HepG2 (cell line): ENCODE measurements around the gene AGBL3. TPM values are rescaled to one million over a fixed set of nuclear protein-coding genes. Genes with fewer than 3 reads are reported as not detected.

ENCODE experiments used
- ARID5B ChIP-seq: IDR thresholded peaks from 2 replicates; pipeline ENCODE4 v1.4.0; 2020; ENCODE audit warnings: mild to moderate bottlenecking, missing genetic modification reagents
- FOSL2 ChIP-seq: sonication (generic); formaldehyde crosslinking; IDR thresholded peaks from 2 replicates; pipeline ENCODE4 v1.4.0; 2020; ENCODE audit warnings: missing genetic modification reagents
- FOXM1 ChIP-seq: sonication (generic); formaldehyde crosslinking; IDR thresholded peaks from 2 replicates; pipeline ENCODE4 v1.5.0; 2020; ENCODE audit warnings: missing genetic modification reagents
- FOXP1 ChIP-seq, 2 experiments: fragments of 450-650 bp in 1 of 2; IDR thresholded peaks; 2 replicates each; pipeline ENCODE4 v1.6.1; 2017 to 2018; ENCODE audit warnings: antibody characterized with exemption in 1 of 2
- HOXD1 ChIP-seq: sonication (generic); formaldehyde crosslinking; IDR thresholded peaks from 2 replicates; pipeline ENCODE4 v1.5.0; 2020; ENCODE audit warnings: missing genetic modification reagents
- KLF12 ChIP-seq: sonication (generic); formaldehyde crosslinking; IDR thresholded peaks from 2 replicates; pipeline ENCODE4 v1.4.0; 2020; ENCODE audit warnings: missing genetic modification reagents, borderline replicate concordance
- KLF16 ChIP-seq, 2 experiments: sonication (generic) in 1 of 2; formaldehyde crosslinking in 1 of 2; IDR thresholded peaks; 2 replicates each; pipeline versions ENCODE4 v1.6.1 to v1.8.0; 2016 to 2023; ENCODE audit warnings: missing genetic modification reagents in 2 of 2, missing compliant biosample characterization in 1 of 2
- MAFK ChIP-seq, 2 experiments: IDR thresholded peaks in 1 of 2; conservative IDR thresholded peaks in 1 of 2; 2 replicates each; pipeline ENCODE4 v1.6.1; 2011; ENCODE audit warnings: improper control_type of control experiment in 2 of 2, low read length in 2 of 2
- MEF2D ChIP-seq: sonication (generic); formaldehyde crosslinking; IDR thresholded peaks from 2 replicates; pipeline ENCODE4 v1.5.1; 2020; ENCODE audit warnings: mild to moderate bottlenecking, missing genetic modification reagents
- NFE2 ChIP-seq: sonication (generic); formaldehyde crosslinking; IDR thresholded peaks from 2 replicates; pipeline ENCODE4 v1.4.0; 2020; ENCODE audit warnings: missing genetic modification reagents
- PPARG ChIP-seq: conservative IDR thresholded peaks from 2 replicates; pipeline ENCODE4 v1.6.1; 2016; ENCODE audit warnings: missing biosample characterization, missing genetic modification reagents
- SOX13 ChIP-seq, 3 experiments: fragments of 450-650 bp in 1 of 3; sonication (generic) in 1 of 3; formaldehyde crosslinking in 1 of 3; IDR thresholded peaks in 2 of 3; conservative IDR thresholded peaks in 1 of 3; 2 replicates each; pipeline versions ENCODE4 v1.5.0 to v1.6.1; 2016 to 2020; ENCODE audit warnings: antibody characterized with exemption in 1 of 3, mild to moderate bottlenecking in 1 of 3, missing compliant biosample characterization in 1 of 3, missing genetic modification reagents in 1 of 3, moderate library complexity in 1 of 3
- TBX2 ChIP-seq: sonication (generic); formaldehyde crosslinking; IDR thresholded peaks from 2 replicates; pipeline ENCODE4 v1.5.0; 2020; ENCODE audit warnings: missing genetic modification reagents, mild to moderate bottlenecking, borderline replicate concordance
- TRAFD1 ChIP-seq: sonication (generic); formaldehyde crosslinking; IDR thresholded peaks from 2 replicates; pipeline ENCODE4 v1.5.1; 2020; ENCODE audit warnings: missing genetic modification reagents, mild to moderate bottlenecking, borderline replicate concordance
- ZNF234 ChIP-seq: sonication (generic); formaldehyde crosslinking; conservative IDR thresholded peaks from 2 replicates; pipeline ENCODE4 v1.5.1; 2020; ENCODE audit warnings: mild to moderate bottlenecking, missing genetic modification reagents
- ZNF30 ChIP-seq: sonication (generic); formaldehyde crosslinking; IDR thresholded peaks from 2 replicates; pipeline ENCODE4 v1.5.0; 2020; ENCODE audit warnings: mild to moderate bottlenecking, missing genetic modification reagents
- ZNF382 ChIP-seq: sonication (generic); formaldehyde crosslinking; IDR thresholded peaks from 2 replicates; pipeline ENCODE4 v1.5.0; 2020; ENCODE audit warnings: missing genetic modification reagents, mild to moderate bottlenecking, borderline replicate concordance
- ZNF496 ChIP-seq: sonication (generic); formaldehyde crosslinking; IDR thresholded peaks from 2 replicates; pipeline ENCODE4 v1.8.1; 2023; ENCODE audit warnings: mild to moderate bottlenecking, moderate library complexity, missing genetic modification reagents; ENCODE audit not compliant: insufficient replicate concordance
- ZNF563 ChIP-seq: sonication (generic); formaldehyde crosslinking; IDR thresholded peaks from 2 replicates; pipeline ENCODE4 v1.8.0; 2022; ENCODE audit warnings: mild to moderate bottlenecking, moderate library complexity, missing genetic modification reagents
- ZNF704 ChIP-seq: sonication (generic); formaldehyde crosslinking; IDR thresholded peaks from 2 replicates; pipeline ENCODE4 v1.8.1; 2023; ENCODE audit warnings: mild to moderate bottlenecking, inconsistent platforms, moderate library complexity, missing genetic modification reagents, borderline replicate concordance
- ZSCAN9 ChIP-seq: IDR thresholded peaks from 2 replicates; pipeline ENCODE4 v1.6.1; 2016; ENCODE audit warnings: borderline replicate concordance
- polyA plus RNA-seq, 8 experiments: library from polyadenylated mRNA; depleted of rRNA in 3 of 8; stranded (reverse) in 7 of 8; unstranded in 1 of 8; fragments of >200 nt; fragmentation: Illumina TruSeq in 4 of 8; extraction: Trizol in 4 of 8; gene quantifications; 2 replicates each; pipeline versions ENCODE4 v1.2.1 to v1.2.3, GENCODE V29; 2011 to 2016; ENCODE audit warnings: low read depth in 4 of 8, missing spikeins in 1 of 8, mixed read lengths in 1 of 8; ENCODE audit not compliant: insufficient read depth in 1 of 8
- total RNA-seq, 5 experiments: library from RNA; depleted of rRNA; stranded (reverse); fragments of >200 nt; fragmentation: Illumina TruSeq; extraction: Trizol; gene quantifications; 2 replicates each; pipeline ENCODE4 v1.2.3, GENCODE V29; 2016; ENCODE audit warnings: low read depth in 1 of 5

The AGBL3 gene
- total and polyA plus RNA-seq, 2 of the 13 experiments (the other 11 are each of a cell fraction or from before 2014, with no cell fraction given) = 2.2 to 7.2 TPM

GRCh38 chr7:135160098-135160857 lies 174.0 kb downstream of the AGBL3 start (continued):
- TF ChIP-seq ZNF496 (CRISPR knock-in tag) = no peak
- TF ChIP-seq MAFK (conservative IDR thresholded peaks at IDR 0.05 in 1 of 2, IDR thresholded peaks at IDR 0.05 in 1 of 2; ENCODE audit: low read length in 2 of 2) = peak in 1 of 2 experiments; percentile 36; a peak in 1 of 4 replicates
- peak in 1 of 2 experiments; percentile 40; a peak in 1 of 4 replicates for TF ChIP-seq KLF16 (CRISPR knock-in tag; IDR thresholded peaks at IDR 0.05)
- TF ChIP-seq ZSCAN9 (CRISPR knock-in tag) = no peak
- TF ChIP-seq HOXD1 (CRISPR knock-in tag) = no peak
- TF ChIP-seq ARID5B (CRISPR knock-in tag) = peak; percentile 60; the same call in 1 of the 2 replicates
- no peak for TF ChIP-seq FOXP1 (IDR thresholded peaks at IDR 0.05)
- TF ChIP-seq FOXP1 (CRISPR knock-in tag; IDR thresholded peaks at IDR 0.05) = peak; percentile 46; the same call in 1 of the 2 replicates
- 0 out of 2 replicates have a peak, but pooled peaks have one; percentile 21 for TF ChIP-seq TBX2 (CRISPR knock-in tag)
- no peak for TF ChIP-seq ZNF563
- TF ChIP-seq MEF2D (CRISPR knock-in tag) = peak; percentile 83
- TF ChIP-seq FOSL2 (CRISPR knock-in tag) = peak; percentile 42; the same call in 1 of the 2 replicates
- TF ChIP-seq ZNF382 (CRISPR knock-in tag) = no peak
- no peak for TF ChIP-seq TRAFD1
- TF ChIP-seq ZNF704 (CRISPR knock-in tag) = no peak
- 0 out of 2 replicates have a peak, but pooled peaks have one; percentile 33 for TF ChIP-seq PPARG (CRISPR knock-in tag)
- TF ChIP-seq FOXM1 = no peak
- peak; percentile 83 for TF ChIP-seq NFE2 (CRISPR knock-in tag)
- no peak for TF ChIP-seq ZNF30 (CRISPR knock-in tag)
- TF ChIP-seq ZNF234 (CRISPR knock-in tag) = no peak
- TF ChIP-seq KLF12 = no peak
- no peak for TF ChIP-seq SOX13 (IDR thresholded peaks at IDR 0.05)
- TF ChIP-seq SOX13 (CRISPR knock-in tag; conservative IDR thresholded peaks at IDR 0.05 in 1 of 2, IDR thresholded peaks at IDR 0.05 in 1 of 2) = peak in 1 of 2 experiments; percentile 72; a peak in 1 of 4 replicates
